LHCN-M2 (cell line): ENCODE data around the gene IL6. TPM values are rescaled to one million over a fixed set of nuclear protein-coding genes. Genes with fewer than 3 reads are reported as not detected.

Experiments used
- DNase-seq: peaks from one replicate; pipeline ENCODE4 v3.0.0-alpha.2; 2012; ENCODE audit warnings: low read depth
- total RNA-seq: library from RNA; depleted of rRNA; stranded (reverse); fragments of >200 nt; gene quantifications from 2 replicates; pipeline ENCODE4 v1.2.3, GENCODE V29; 2014

Gene IL6
- total RNA-seq, 1 experiment from 2014 or later: not detected

GRCh38 chr7:22726345-22726906 lies 574 bp upstream of the IL6 start:
- DNase-seq: peak; percentile 91

- no peak for DNase-seq
These were observed 675 bp downstream of the IL6 start for GRCh38 chr7:22727714-22728035.

- DNase-seq: peak; percentile 83
These were observed 1.5 kb downstream of the IL6 start for GRCh38 chr7:22728401-22729029.

GRCh38 chr7:22729180-22729825 lies 2.3 kb downstream of the IL6 start:
- DNase-seq: no peak

- no peak for DNase-seq
These were observed 3.2 kb downstream of the IL6 start for GRCh38 chr7:22730066-22730710.

- DNase-seq: peak; percentile 96
These were observed 4.1 kb downstream of the IL6 start for GRCh38 chr7:22730921-22731654.

GRCh38 chr7:22731766-22732165 lies 4.8 kb downstream of the IL6 start:
- no peak for DNase-seq

- DNase-seq: no peak
These were observed 5.6 kb downstream of the IL6 start for GRCh38 chr7:22732556-22733126.

GRCh38 chr7:22733761-22734160 lies 6.8 kb downstream of the IL6 start:
- no peak for DNase-seq

GRCh38 chr7:22743014-22743413 lies 16.0 kb downstream of the IL6 start:
- DNase-seq: no peak

- peak; percentile 43 for DNase-seq
These were observed 24.3 kb downstream of the IL6 start for GRCh38 chr7:22751341-22751740.

- no peak for DNase-seq
These were observed 30.5 kb downstream of the IL6 start for GRCh38 chr7:22757338-22757994.

GRCh38 chr7:22758576-22758975 lies 31.6 kb downstream of the IL6 start:
- DNase-seq: no peak

GRCh38 chr7:22759721-22760120 lies 32.7 kb downstream of the IL6 start:
- DNase-seq: peak; percentile 13

GRCh38 chr7:22762866-22763265 lies 35.9 kb downstream of the IL6 start:
- DNase-seq: no peak

GRCh38 chr7:22765609-22766008 lies 38.6 kb downstream of the IL6 start:
- no peak for DNase-seq

- no peak for DNase-seq
These were observed 44.3 kb downstream of the IL6 start for GRCh38 chr7:22771194-22771871.

GRCh38 chr7:22771872-22772228 lies 44.9 kb downstream of the IL6 start:
- DNase-seq: no peak

GRCh38 chr7:22772885-22773284 lies 45.9 kb downstream of the IL6 start:
- no peak for DNase-seq

GRCh38 chr7:22776964-22777363 lies 50.0 kb downstream of the IL6 start:
- DNase-seq: no peak
